IMR-90 (cell line): ENCODE data around the gene ETS1. TPM values are rescaled to one million over a fixed set of nuclear protein-coding genes. Genes with fewer than 3 reads are reported as not detected.
A peak's percentile ranks its signal among the peaks of the same experiment; 100 is the strongest.

Experiments
- ATAC-seq: fragments of 200-7000 bp; cut with Tn5 transposase; 2 replicates; pipeline ENCODE4 v1.9.1; 2020; ENCODE audit warnings: low read depth, mild to moderate bottlenecking, moderate library complexity
- BruUV-seq: library from RNA; stranded (reverse); fragments of 400-500 nt; replicated peaks from 2 replicates; lab custom pipeline; 2021; lab: Mats Ljungman, UMichigan
- CTCF ChIA-PET: fragments of 300-600 bp; formaldehyde crosslinking; extraction: SDS; loops from one replicate; lab custom pipeline; 2021; ENCODE audit warnings: antibody characterized with exemption; lab: Yijun Ruan, JAX
- POLR2A ChIA-PET: fragments of 300-600 bp; sonication (Branson Sonifier 250); formaldehyde crosslinking; loops from one replicate; lab custom pipeline; 2022; ENCODE audit warnings: antibody characterized with exemption; ENCODE audit not compliant: unreplicated experiment; lab: Charles Lee
- DNase-seq: peaks from one replicate; pipeline ENCODE4 v3.0.0; 2013
- H2AFZ ChIP-seq: replicated peaks from 2 replicates; pipeline ENCODE3; 2013; ENCODE audit warnings: low read length, mild to moderate bottlenecking; ENCODE audit not compliant: poor library complexity
- H2AK5ac ChIP-seq: 2 replicates; pipeline ENCODE4 v1.6.1; 2013; ENCODE audit warnings: low read depth, low read length, inconsistent platforms
- H2AK9ac ChIP-seq: replicated peaks from 2 replicates; pipeline ENCODE3; 2013; ENCODE audit warnings: mild to moderate bottlenecking, low read depth, low read length, moderate library complexity; ENCODE audit not compliant: poor library complexity
- H2BK120ac ChIP-seq: 2 replicates; pipeline ENCODE4 v1.6.1; 2013; ENCODE audit warnings: low read depth, low read length, inconsistent platforms
- H2BK15ac ChIP-seq: 3 replicates; pipeline ENCODE4 v1.6.1; 2013; ENCODE audit warnings: low read depth, low read length, inconsistent platforms
- H2BK20ac ChIP-seq: 2 replicates; pipeline ENCODE4 v1.6.1; 2013; ENCODE audit warnings: low read depth, mild to moderate bottlenecking, inconsistent platforms, low read length, moderate library complexity
- H2BK5ac ChIP-seq: 2 replicates; pipeline ENCODE4 v1.6.1; 2013; ENCODE audit warnings: mild to moderate bottlenecking, low read depth, low read length, inconsistent platforms; ENCODE audit not compliant: poor library complexity, severe bottlenecking
- H3K14ac ChIP-seq: replicated peaks from 2 replicates; pipeline ENCODE4 v1.6.1; 2013; ENCODE audit warnings: low read depth, low read length, inconsistent platforms
- H3K18ac ChIP-seq: 2 replicates; pipeline ENCODE4 v1.6.1; 2013; ENCODE audit warnings: low read depth, low read length, control low read depth
- H3K23ac ChIP-seq: 2 replicates; pipeline ENCODE4 v1.6.1; 2013; ENCODE audit warnings: low read depth, low read length, inconsistent platforms
- H3K27ac ChIP-seq: 2 replicates; pipeline ENCODE4 v1.5.1; 2013; ENCODE audit warnings: mild to moderate bottlenecking, control low read depth, low read length; ENCODE audit not compliant: insufficient read depth
- H3K27me3 ChIP-seq: 2 replicates; pipeline ENCODE4 v1.6.1; 2013; ENCODE audit warnings: low read length; ENCODE audit not compliant: control insufficient read depth, insufficient read depth
- H3K36me3 ChIP-seq: 2 replicates; pipeline ENCODE4 v1.6.1; 2013; ENCODE audit warnings: low read length, mixed read lengths; ENCODE audit not compliant: control insufficient read depth, insufficient read depth
- H3K4ac ChIP-seq: 2 replicates; pipeline ENCODE4 v1.6.1; 2013; ENCODE audit warnings: low read depth, low read length, inconsistent platforms
- H3K4me1 ChIP-seq: 2 replicates; pipeline ENCODE4 v1.6.1; 2013; ENCODE audit warnings: low read length, mixed read lengths; ENCODE audit not compliant: control insufficient read depth, insufficient read depth
- H3K4me2 ChIP-seq: 2 replicates; pipeline ENCODE4 v1.6.1; 2013; ENCODE audit warnings: low read depth, mild to moderate bottlenecking, control low read depth, low read length, moderate library complexity
- H3K4me3 ChIP-seq: 2 replicates; pipeline ENCODE4 v1.5.1; 2013; ENCODE audit warnings: low read depth, mild to moderate bottlenecking, control low read depth, low read length, moderate library complexity; ENCODE audit not compliant: insufficient read depth
- H3K56ac ChIP-seq: 2 replicates; pipeline ENCODE4 v1.6.1; 2013; ENCODE audit warnings: low read length, inconsistent platforms; ENCODE audit not compliant: insufficient read depth; ENCODE audit errors: extremely low read depth
- H3K79me1 ChIP-seq, 2 experiments: 2 replicates each; pipeline ENCODE4 v1.6.1; 2013; ENCODE audit warnings: low read length in 2 of 2, inconsistent platforms in 1 of 2, low read depth in 1 of 2
- H3K9ac ChIP-seq: 2 replicates; pipeline ENCODE4 v1.6.1; 2013; ENCODE audit warnings: low read depth, low read length, control low read depth
- H3K9me1 ChIP-seq: 2 replicates; pipeline ENCODE4 v1.6.1; 2013; ENCODE audit warnings: low read length, inconsistent platforms; ENCODE audit not compliant: insufficient read depth
- H3K9me3 ChIP-seq: 2 replicates; pipeline ENCODE4 v1.6.1; 2013; ENCODE audit warnings: low read length; ENCODE audit not compliant: control insufficient read depth, insufficient read depth
- H4K20me1 ChIP-seq: 2 replicates; pipeline ENCODE4 v1.6.1; 2013; ENCODE audit warnings: low read length, inconsistent platforms; ENCODE audit not compliant: insufficient read depth
- H4K5ac ChIP-seq: 2 replicates; pipeline ENCODE4 v1.6.1; 2013; ENCODE audit warnings: mild to moderate bottlenecking, low read depth, low read length, control low read depth
- H4K8ac ChIP-seq, 2 experiments: 2 replicates each; pipeline ENCODE4 v1.6.1; 2013; ENCODE audit warnings: low read depth in 2 of 2, low read length in 2 of 2, control low read depth in 1 of 2, inconsistent platforms in 1 of 2
- H4K91ac ChIP-seq: 2 replicates; pipeline ENCODE4 v1.6.1; 2013; ENCODE audit warnings: low read depth, low read length, inconsistent platforms; ENCODE audit not compliant: insufficient read depth
- BHLHE40 ChIP-seq: fragments of 150-350 bp; IDR thresholded peaks from 2 replicates; pipeline ENCODE4 v1.6.1; 2016; ENCODE audit warnings: mild to moderate bottlenecking, low read depth, low read length
- CEBPB ChIP-seq: IDR thresholded peaks from 2 replicates; pipeline ENCODE4 v1.6.1; 2012; ENCODE audit warnings: low read depth, low read length, improper control_type of control experiment
- CHD1 ChIP-seq: IDR thresholded peaks from 2 replicates; pipeline ENCODE4 v1.6.1; 2012; ENCODE audit warnings: low read depth, low read length, improper control_type of control experiment
- ELK1 ChIP-seq: fragments of 150-350 bp; IDR thresholded peaks from 2 replicates; pipeline ENCODE4 v1.6.1; 2016; ENCODE audit warnings: low read depth, mild to moderate bottlenecking, low read length, moderate library complexity, borderline replicate concordance
- FOS ChIP-seq: fragments of 150-350 bp; IDR thresholded peaks from 2 replicates; pipeline ENCODE4 v1.6.1; 2016; ENCODE audit warnings: low read depth, low read length
- MAFK ChIP-seq: IDR thresholded peaks from 2 replicates; pipeline ENCODE4 v1.6.1; 2012; ENCODE audit warnings: low read depth, low read length, improper control_type of control experiment
- MAZ ChIP-seq: IDR thresholded peaks from 2 replicates; pipeline ENCODE4 v1.6.1; 2012; ENCODE audit warnings: low read depth, mild to moderate bottlenecking, low read length, improper control_type of control experiment, moderate library complexity, borderline replicate concordance
- MXI1 ChIP-seq: IDR thresholded peaks from 2 replicates; pipeline ENCODE4 v1.6.1; 2012; ENCODE audit warnings: low read depth, mild to moderate bottlenecking, low read length, moderate library complexity, borderline replicate concordance
- NFE2L2 ChIP-seq: fragments of 150-350 bp; IDR thresholded peaks from 2 replicates; pipeline ENCODE4 v1.6.1; 2016; ENCODE audit warnings: low read depth, mild to moderate bottlenecking, low read length
- POLR2A ChIP-seq: IDR thresholded peaks from 2 replicates; pipeline ENCODE4 v1.6.1; 2012; ENCODE audit warnings: mild to moderate bottlenecking, low read depth, low read length
- RAD21 ChIP-seq: IDR thresholded peaks from 2 replicates; pipeline ENCODE4 v1.6.1; 2012; ENCODE audit warnings: low read length, improper control_type of control experiment
- RCOR1 ChIP-seq: IDR thresholded peaks from 2 replicates; pipeline ENCODE4 v1.6.1; 2012; ENCODE audit warnings: mild to moderate bottlenecking, low read length, improper control_type of control experiment; ENCODE audit not compliant: insufficient replicate concordance
- RFX5 ChIP-seq: IDR thresholded peaks from 2 replicates; pipeline ENCODE4 v1.8.0; 2012; ENCODE audit warnings: low read depth, mild to moderate bottlenecking, low read length, moderate library complexity
- SMC3 ChIP-seq: fragments of 150-350 bp; IDR thresholded peaks from 2 replicates; pipeline ENCODE4 v1.6.1; 2016; ENCODE audit warnings: low read depth, mild to moderate bottlenecking, antibody characterized with exemption, low read length, moderate library complexity
- WGBS, 2 experiments: methylation state at CpG; one replicate each; pipeline versions ENCODE4 v1.1.5 to v1.1.7; 2013; ENCODE audit warnings: missing lambda C conversion rate in 2 of 2; ENCODE audit not compliant: insufficient read length in 1 of 2; ENCODE audit errors: extremely low coverage in 2 of 2; 5-methylcytosine and 5-hydroxymethylcytosine counted together
- dilution Hi-C: fragments of 300-500 bp; cut with HindIII; formaldehyde crosslinking; loops from one replicate; pipeline ENCODE4 v1.14.3; 2018; ENCODE audit warnings: low sequenced_read_pairs; ENCODE audit not compliant: unreplicated experiment
- in situ Hi-C: fragments of 300-500 bp; cut with MboI; formaldehyde crosslinking; loops from 3 replicates; pipeline ENCODE4 v1.14.3; 2019; ENCODE audit warnings: low sequenced_read_pairs, inconsistent platforms, mixed read lengths
- intact Hi-C: fragments of 100-400 bp; cut with micrococcal nuclease; formaldehyde crosslinking; loops from 2 replicates; pipeline ENCODE4 v1.10.0; 2022
- polyA plus RNA-seq, 3 experiments: library from polyadenylated mRNA; depleted of rRNA; stranded (reverse); fragments of >200 nt; gene quantifications; 2 replicates each; pipeline ENCODE4 v1.2.3, GENCODE V29; 2012; ENCODE audit warnings: low replicate concordance in 1 of 3
- total RNA-seq: library from RNA; depleted of rRNA; stranded (reverse); fragments of >200 nt; gene quantifications from 2 replicates; pipeline ENCODE4 v1.2.3, GENCODE V29; 2012
- TF ChIP-seq, protein P1 (sequence below): conservative IDR thresholded peaks from 2 replicates; pipeline ENCODE4 v1.5.1; 2012; ENCODE audit warnings: mild to moderate bottlenecking, low read depth, low read length, improper control_type of control experiment
- TF ChIP-seq, protein P2 (sequence below): fragments of 150-350 bp; IDR thresholded peaks from 2 replicates; pipeline ENCODE4 v1.6.1; 2017; ENCODE audit warnings: mild to moderate bottlenecking, antibody characterized with exemption, low read length, low read depth

The ETS1 gene
- total and polyA plus RNA-seq, 2 of the 4 experiments (the other 2 are of a cell fraction): 41.2 to 56.3 TPM

DNA sequence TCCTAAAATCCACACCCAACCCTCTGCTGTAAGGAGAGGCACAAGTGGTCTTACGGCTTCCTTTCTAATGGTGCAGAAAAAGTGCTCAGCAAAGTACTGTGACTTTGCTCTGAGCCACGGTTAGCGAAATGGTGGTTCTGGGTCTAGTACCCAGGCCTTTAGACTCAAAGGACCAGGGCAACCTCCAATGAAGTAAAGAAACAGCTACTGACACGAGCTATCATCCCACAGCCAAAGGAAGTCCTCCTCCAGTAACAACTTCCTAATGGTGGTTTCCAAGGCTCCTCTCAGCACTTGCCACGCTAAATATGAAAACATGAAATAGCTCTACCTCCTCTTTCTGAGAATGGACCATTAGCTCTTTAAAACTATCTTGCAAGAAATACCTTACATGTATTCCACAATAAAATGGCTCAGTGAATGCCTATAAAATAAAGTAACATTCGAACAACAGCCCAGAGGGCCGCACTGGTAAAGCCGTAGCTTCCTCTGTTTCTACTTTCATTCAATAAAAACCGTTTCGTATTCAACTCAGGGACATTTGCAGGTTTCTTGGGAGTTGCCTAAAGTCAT, 122.4 kb downstream of the ETS1 start:
- dilution Hi-C loops: no loop called here
- peaks cover 30% of the 10 kb centered on the region for H3K9me1 ChIP-seq
- H2AK5ac ChIP-seq: no peak overlapping the region; the same call in 1 of the 2 replicates
- 100% methylated on average over 4 of the region's 10 CpGs; no CpG with 5 or more reads in 1 of the 2 experiments for WGBS, 2 experiments
- no peak overlapping the region for H3K56ac ChIP-seq
- no peak overlapping the region for H3K4me2 ChIP-seq
- H3K36me3 ChIP-seq: peaks cover 26% of the 10 kb centered on the region
- CTCF ChIA-PET: interaction anchor here (0.6 to 0.7 kb wide), 2 partner anchors 12 to 53 kb away, joined by 3 read pairs; no protein-coding TSS in a partner anchor
- H3K18ac ChIP-seq: no peak overlapping the region
- no peak overlapping the region for H2BK20ac ChIP-seq
- H3K79me1 ChIP-seq: peaks cover 55 to 90% of the 10 kb centered on the region in 2 experiments
- H3K14ac ChIP-seq: peak overlapping the region; percentile 5
- no peak overlapping the region for H3K27ac ChIP-seq
- BruUV-seq: no TSS peak
- H2BK120ac ChIP-seq: no peak overlapping the region
- no peak overlapping the region for H2AFZ ChIP-seq
- H3K27me3 ChIP-seq: no peaks in the 10 kb centered on the region
- no peak overlapping the region for H2AK9ac ChIP-seq
- H4K91ac ChIP-seq: no peak overlapping the region
- in situ Hi-C loops: no loop called here
- H3K4me1 ChIP-seq: peaks cover 21% of the 10 kb centered on the region
- peak overlapping the region; percentile 17; the same call in 1 of the 2 replicates for H3K4ac ChIP-seq
- POLR2A ChIA-PET: interaction anchor here (0.6 kb wide), 1 partner anchor 59 kb away, joined by 4 read pairs; no protein-coding TSS in a partner anchor
- no peak overlapping the region for H2BK15ac ChIP-seq
- peak overlapping the region; percentile 21; the same call in 1 of the 2 replicates for H3K23ac ChIP-seq
- peak overlapping the region in 1 of 2 experiments; percentile 43; a peak in 1 of 4 replicates for H4K8ac ChIP-seq
- TF ChIP-seq FOS (no peak), MAFK (no peak), MXI1 (no peak), POLR2A (no peak), BHLHE40 (no peak), SMC3 (no peak), CEBPB (no peak), RCOR1 (no peak), ELK1 (no peak), MAZ (no peak), RFX5 (no peak), RAD21 (no peak), NFE2L2 (no peak), CHD1 (no peak)
- TF ChIP-seq, protein P1, sequence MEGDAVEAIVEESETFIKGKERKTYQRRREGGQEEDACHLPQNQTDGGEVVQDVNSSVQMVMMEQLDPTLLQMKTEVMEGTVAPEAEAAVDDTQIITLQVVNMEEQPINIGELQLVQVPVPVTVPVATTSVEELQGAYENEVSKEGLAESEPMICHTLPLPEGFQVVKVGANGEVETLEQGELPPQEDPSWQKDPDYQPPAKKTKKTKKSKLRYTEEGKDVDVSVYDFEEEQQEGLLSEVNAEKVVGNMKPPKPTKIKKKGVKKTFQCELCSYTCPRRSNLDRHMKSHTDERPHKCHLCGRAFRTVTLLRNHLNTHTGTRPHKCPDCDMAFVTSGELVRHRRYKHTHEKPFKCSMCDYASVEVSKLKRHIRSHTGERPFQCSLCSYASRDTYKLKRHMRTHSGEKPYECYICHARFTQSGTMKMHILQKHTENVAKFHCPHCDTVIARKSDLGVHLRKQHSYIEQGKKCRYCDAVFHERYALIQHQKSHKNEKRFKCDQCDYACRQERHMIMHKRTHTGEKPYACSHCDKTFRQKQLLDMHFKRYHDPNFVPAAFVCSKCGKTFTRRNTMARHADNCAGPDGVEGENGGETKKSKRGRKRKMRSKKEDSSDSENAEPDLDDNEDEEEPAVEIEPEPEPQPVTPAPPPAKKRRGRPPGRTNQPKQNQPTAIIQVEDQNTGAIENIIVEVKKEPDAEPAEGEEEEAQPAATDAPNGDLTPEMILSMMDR: no peak
- TF ChIP-seq, protein P2, sequence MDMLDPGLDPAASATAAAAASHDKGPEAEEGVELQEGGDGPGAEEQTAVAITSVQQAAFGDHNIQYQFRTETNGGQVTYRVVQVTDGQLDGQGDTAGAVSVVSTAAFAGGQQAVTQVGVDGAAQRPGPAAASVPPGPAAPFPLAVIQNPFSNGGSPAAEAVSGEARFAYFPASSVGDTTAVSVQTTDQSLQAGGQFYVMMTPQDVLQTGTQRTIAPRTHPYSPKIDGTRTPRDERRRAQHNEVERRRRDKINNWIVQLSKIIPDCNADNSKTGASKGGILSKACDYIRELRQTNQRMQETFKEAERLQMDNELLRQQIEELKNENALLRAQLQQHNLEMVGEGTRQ: no peak
- H3K9me3 ChIP-seq: no peaks in the 10 kb centered on the region
- DNase-seq (no peak), ATAC-seq (no peak)
- H2BK5ac ChIP-seq: no peak overlapping the region
- H4K20me1 ChIP-seq: peaks cover 23% of the 10 kb centered on the region
- no peak overlapping the region for H3K4me3 ChIP-seq
- no peak overlapping the region for H4K5ac ChIP-seq
- intact Hi-C loops: no loop called here
- no peak overlapping the region for H3K9ac ChIP-seq
